ENCODE measurements around the gene OR5I1.
"Not testable (repeated sequence)": the region's sequence is repeated elsewhere in the genome, so short reads cannot be mapped to it uniquely, and the experiment has no call there.

Gene OR5I1

GRCh38 chr11:55902308-55902707 lies 33.9 kb downstream of the OR5I1 start:
- TF ChIP-seq REST (IDR thresholded peaks at IDR 0.05; ENCODE audit: insufficient replicate concordance, low read depth) (no peak), SPI1 (IDR thresholded peaks at IDR 0.05; ENCODE audit: borderline replicate concordance, low read depth) (no peak), POLR2AphosphoS5 (IDR thresholded peaks at IDR 0.05; ENCODE audit: low read depth) (no peak), GABPA (IDR thresholded peaks at IDR 0.05; ENCODE audit: low read depth) (no peak)

GRCh38 chr11:55895216-55895615 lies 41.0 kb downstream of the OR5I1 start:
- H3K4me3 ChIP-seq (replicated peaks; ENCODE audit: insufficient read depth, low read length) = no peak overlapping the region
- DNase-seq (ENCODE audit: low read depth in 1 of 2, low spot score in 1 of 2) = no peak

More at GRCh38 chr11:55902308-55902707, 33.9 kb downstream of the OR5I1 start:
- no peak overlapping the region for H3K4me3 ChIP-seq (replicated peaks; ENCODE audit: insufficient read depth, low read length)
- no peak overlapping the region for H3K27ac ChIP-seq (replicated peaks)
- H3K27me3 ChIP-seq (ENCODE audit: insufficient read depth, poor library complexity, severe bottlenecking) = no peaks in the 10 kb centered on the region
- no peak for DNase-seq (ENCODE audit: low read depth in 1 of 2, low spot score in 1 of 2)

GRCh38 chr11:55885481-55885880 lies 50.7 kb downstream of the OR5I1 start:
- H3K27me3 ChIP-seq (ENCODE audit: insufficient read depth, poor library complexity, severe bottlenecking); DNase-seq (ENCODE audit: low read depth in 1 of 2, low spot score in 1 of 2); H3K27ac ChIP-seq (replicated peaks); H3K4me3 ChIP-seq (replicated peaks; ENCODE audit: insufficient read depth, low read length): not testable (repeated sequence)

More at GRCh38 chr11:55895216-55895615, 41.0 kb downstream of the OR5I1 start:
- no peak for TF ChIP-seq POLR2AphosphoS5 (IDR thresholded peaks at IDR 0.05; ENCODE audit: low read depth)
- Histone ChIP-seq H3K27me3 (ENCODE audit: insufficient read depth, poor library complexity, severe bottlenecking) (no peaks in the 10 kb centered on the region), H3K27ac (replicated peaks) (no peak overlapping the region)
